Measurements from ENCODE around the gene KIAA1671.
"Not testable (repeated sequence)": the region's sequence is repeated elsewhere in the genome, so short reads cannot be mapped to it uniquely, and the experiment has no call there.

The KIAA1671 gene

GRCh38 chr22:25207553-25208157 lies 255.1 kb downstream of the KIAA1671 start:
- DNase-seq, result no peak

GRCh38 chr22:25208328-25208727 lies 255.8 kb downstream of the KIAA1671 start:
- DNase-seq, result no peak

GRCh38 chr22:25208743-25209505 lies 256.4 kb downstream of the KIAA1671 start:
- no peak for DNase-seq

- no peak for DNase-seq
Observed at GRCh38 chr22:25210793-25211192, 258.3 kb downstream of the KIAA1671 start.

- DNase-seq, result no peak
Observed at GRCh38 chr22:25212337-25212736, 259.8 kb downstream of the KIAA1671 start.

GRCh38 chr22:25213221-25213620 lies 260.7 kb downstream of the KIAA1671 start:
- no peak for DNase-seq

- DNase-seq, result no peak
Observed at GRCh38 chr22:25216230-25216629, 263.7 kb downstream of the KIAA1671 start.

- DNase-seq, result no peak
Observed at GRCh38 chr22:25219211-25219689, 266.7 kb downstream of the KIAA1671 start, which contains the start of gene CRYBB2. Gene CRYBB2, plus strand, starts transcription at chr22:25219639. Its CDS starts 1,791 bp downstream, at chr22:25221430.

- peak; percentile 76 for DNase-seq
Observed at GRCh38 chr22:25219948-25220442, 267.5 kb downstream of the KIAA1671 start.

GRCh38 chr22:25221790-25222189 lies 269.3 kb downstream of the KIAA1671 start:
- DNase-seq, result no peak

GRCh38 chr22:25223269-25223850 lies 270.8 kb downstream of the KIAA1671 start:
- DNase-seq, result peak; percentile 4

- no peak for DNase-seq
Observed at GRCh38 chr22:25228822-25229221, 276.3 kb downstream of the KIAA1671 start.

GRCh38 chr22:25230760-25231159 lies 278.2 kb downstream of the KIAA1671 start:
- DNase-seq, result not testable (repeated sequence)

- no peak for DNase-seq
Observed at GRCh38 chr22:25232301-25232700, 279.8 kb downstream of the KIAA1671 start.

- DNase-seq, result not testable (repeated sequence)
Observed at GRCh38 chr22:25233706-25234105, 281.2 kb downstream of the KIAA1671 start.

- DNase-seq, result peak; percentile 75
Observed at GRCh38 chr22:25235547-25236290, 283.2 kb downstream of the KIAA1671 start.

GRCh38 chr22:25236417-25236816 lies 283.9 kb downstream of the KIAA1671 start:
- no peak for DNase-seq

- no peak for DNase-seq
Observed at GRCh38 chr22:25237503-25237902, 285.0 kb downstream of the KIAA1671 start.

GRCh38 chr22:25238058-25238457 lies 285.5 kb downstream of the KIAA1671 start:
- DNase-seq, result not testable (repeated sequence)
